A549 (cell line): ENCODE results near the gene HDAC7.

Experiments
- ATOH8 ChIP-seq: fragments of 250-450 bp; sonication (Bioruptor Pico); IDR thresholded peaks from 2 replicates; pipeline ENCODE4 v1.5.0; 2020; ENCODE audit warnings: low read depth, mild to moderate bottlenecking, moderate library complexity
- CTCF ChIP-seq: fragments of >200 bp; sonication (Bioruptor Twin); formaldehyde crosslinking; IDR thresholded peaks from 3 replicates; pipeline ENCODE4 v1.5.1; 2016
- EHMT2 ChIP-seq: fragments of 200-600 bp; sonication (generic); IDR thresholded peaks from 2 replicates; pipeline ENCODE4 v1.6.1; 2016; ENCODE audit warnings: antibody characterized with exemption, low read depth, mild to moderate bottlenecking, moderate library complexity
- EP300 ChIP-seq, 2 experiments: fragments of >200 bp; sonication (Bioruptor Twin); formaldehyde crosslinking; IDR thresholded peaks; 2 replicates in 1 of 2; 3 replicates in 1 of 2; pipeline ENCODE4 v1.6.1; 2016 to 2017
- KDM5A ChIP-seq: fragments of 200-600 bp; sonication (generic); IDR thresholded peaks from 2 replicates; pipeline ENCODE4 v1.6.1; 2016; ENCODE audit warnings: antibody characterized with exemption, mild to moderate bottlenecking
- NR3C1 ChIP-seq: fragments of >200 bp; sonication (Bioruptor Twin); formaldehyde crosslinking; IDR thresholded peaks from 3 replicates; pipeline ENCODE4 v1.6.1; 2017
- POLR2A ChIP-seq: IDR thresholded peaks from 2 replicates; pipeline ENCODE4 v1.6.1; 2012; ENCODE audit warnings: mild to moderate bottlenecking, low read length
- POLR2AphosphoS2 ChIP-seq: conservative IDR thresholded peaks from 2 replicates; pipeline ENCODE4 v1.6.1; 2012; ENCODE audit warnings: low read length, improper control_type of control experiment, inconsistent platforms
- RAD21 ChIP-seq, 2 experiments: fragments of >200 bp in 1 of 2; sonication (Bioruptor Twin) in 1 of 2; formaldehyde crosslinking in 1 of 2; IDR thresholded peaks in 1 of 2; conservative IDR thresholded peaks in 1 of 2; 2 replicates in 1 of 2; 3 replicates in 1 of 2; pipeline ENCODE4 v1.6.1; 2012 to 2018; ENCODE audit warnings: inconsistent platforms in 1 of 2
- RCOR1 ChIP-seq: fragments of 150-350 bp; IDR thresholded peaks from 2 replicates; pipeline ENCODE4 v1.6.1; 2014; ENCODE audit warnings: antibody characterized with exemption, low read length, low read depth
- SMC3 ChIP-seq: fragments of >200 bp; sonication (Bioruptor Twin); formaldehyde crosslinking; IDR thresholded peaks from 3 replicates; pipeline ENCODE4 v1.6.1; 2018; ENCODE audit warnings: inconsistent platforms
- SREBF2 ChIP-seq: fragments of 450-650 bp; IDR thresholded peaks from 2 replicates; pipeline ENCODE4 v1.6.1; 2014; ENCODE audit warnings: mild to moderate bottlenecking, moderate library complexity
- USF2 ChIP-seq: fragments of 450-650 bp; IDR thresholded peaks from 2 replicates; pipeline ENCODE4 v1.6.1; 2014; ENCODE audit warnings: antibody characterized with exemption
- ZNF302 ChIP-seq: fragments of 250-450 bp; sonication (Bioruptor Pico); IDR thresholded peaks from 2 replicates; pipeline ENCODE4 v1.9.0; 2021; ENCODE audit warnings: inconsistent platforms, mild to moderate bottlenecking, moderate library complexity

- TF ChIP-seq CTCF = no peak
- TF ChIP-seq EHMT2 = no peak
- TF ChIP-seq USF2 = no peak
- TF ChIP-seq ZNF302 = no peak
- TF ChIP-seq RCOR1 = no peak
- no peak for TF ChIP-seq KDM5A
- no peak for TF ChIP-seq EP300 (IDR thresholded peaks at IDR 0.05)
- no peak for TF ChIP-seq ATOH8 (CRISPR knock-in tag)
- no peak for TF ChIP-seq RAD21 (conservative IDR thresholded peaks at IDR 0.05 in 1 of 2, IDR thresholded peaks at IDR 0.05 in 1 of 2)
- TF ChIP-seq NR3C1 = no peak
- no peak for TF ChIP-seq POLR2AphosphoS2
- TF ChIP-seq SMC3 = no peak
- TF ChIP-seq SREBF2 = no peak
- TF ChIP-seq POLR2A = no peak
Observed at GRCh38 chr12:47777151-47777550, 42.6 kb downstream of the HDAC7 start.
